WTC11 (cell line): ENCODE measurements around the gene DNAH11. TPM values are rescaled to one million over a fixed set of nuclear protein-coding genes. Genes with fewer than 3 reads are reported as not detected.

ENCODE experiments used
- ATAC-seq: fragments of 200-7000 bp; cut with Tn5 transposase; 2 replicates; pipeline ENCODE4 v1.10.0; 2021; ENCODE audit warnings: mild to moderate bottlenecking, moderate library complexity
- CTCF ChIA-PET: fragments of 300-600 bp; sonication (Branson Sonifier 250); formaldehyde crosslinking; loops from one replicate; lab custom pipeline; 2021; ENCODE audit warnings: antibody characterized with exemption; lab: Charles Lee
- POLR2A ChIA-PET: fragments of 350-600 bp; sonication (Branson Sonifier 250); formaldehyde crosslinking; loops from one replicate; lab custom pipeline; 2021; ENCODE audit warnings: antibody characterized with exemption; lab: Charles Lee
- DNase-seq: peaks from one replicate; pipeline ENCODE4 v3.0.0; 2021; ENCODE audit warnings: low spot score
- H3K27ac Mint-ChIP-seq: 2 replicates; pipeline ENCODE4 v1.8.0; 2021; ENCODE audit warnings: mixed read lengths
- H3K27me3 Mint-ChIP-seq: 2 replicates; pipeline ENCODE4 v1.8.0; 2021; ENCODE audit warnings: low read depth, mild to moderate bottlenecking, moderate library complexity, mixed read lengths
- H3K36me3 Mint-ChIP-seq: 2 replicates; pipeline ENCODE4 v1.8.0; 2021; ENCODE audit warnings: mixed read lengths
- H3K4me1 Mint-ChIP-seq: 2 replicates; pipeline ENCODE4 v1.8.0; 2022; ENCODE audit warnings: mixed read lengths
- H3K4me3 Mint-ChIP-seq: 2 replicates; pipeline ENCODE4 v1.8.0; 2021; ENCODE audit warnings: mild to moderate bottlenecking, moderate library complexity, mixed read lengths
- H3K9me3 Mint-ChIP-seq: 2 replicates; pipeline ENCODE4 v1.8.0; 2021; ENCODE audit warnings: mixed read lengths
- AFF4 ChIP-seq: sonication (generic); formaldehyde crosslinking; IDR thresholded peaks from 2 replicates; pipeline ENCODE4 v1.8.1; 2023; ENCODE audit warnings: mild to moderate bottlenecking, missing genetic modification reagents, borderline replicate concordance
- AR ChIP-seq: fragments of 250-450 bp; sonication (Bioruptor Pico); IDR thresholded peaks from 2 replicates; pipeline ENCODE4 v1.9.0; 2021; ENCODE audit warnings: mild to moderate bottlenecking
- ATF1 ChIP-seq: sonication (generic); formaldehyde crosslinking; IDR thresholded peaks from 2 replicates; pipeline ENCODE4 v1.8.1; 2023; ENCODE audit warnings: mild to moderate bottlenecking, moderate library complexity, missing genetic modification reagents
- E2F5 ChIP-seq: sonication (generic); formaldehyde crosslinking; IDR thresholded peaks from 2 replicates; pipeline ENCODE4 v1.8.1; 2022; ENCODE audit warnings: mild to moderate bottlenecking, moderate library complexity, missing genetic modification reagents
- ELF4 ChIP-seq: sonication (generic); formaldehyde crosslinking; IDR thresholded peaks from 2 replicates; pipeline ENCODE4 v1.8.1; 2022; ENCODE audit warnings: low read depth, mild to moderate bottlenecking, moderate library complexity, missing genetic modification reagents
- IRF2 ChIP-seq: sonication (generic); formaldehyde crosslinking; IDR thresholded peaks from 2 replicates; pipeline ENCODE4 v1.8.0; 2022; ENCODE audit warnings: low read depth, missing genetic modification reagents, borderline replicate concordance
- MAX ChIP-seq: sonication (generic); formaldehyde crosslinking; IDR thresholded peaks from 2 replicates; pipeline ENCODE4 v1.8.0; 2022; ENCODE audit warnings: mild to moderate bottlenecking, missing genetic modification reagents
- MXD4 ChIP-seq: fragments of 250-450 bp; sonication (Bioruptor Pico); IDR thresholded peaks from 2 replicates; pipeline ENCODE4 v1.8.0; 2021; ENCODE audit warnings: mild to moderate bottlenecking, moderate library complexity, borderline replicate concordance
- NFE2L1 ChIP-seq: sonication (generic); formaldehyde crosslinking; IDR thresholded peaks from 2 replicates; pipeline ENCODE4 v1.8.1; 2023; ENCODE audit warnings: missing genetic modification reagents
- NR1H2 ChIP-seq: sonication (generic); formaldehyde crosslinking; IDR thresholded peaks from 2 replicates; pipeline ENCODE4 v1.9.0; 2021; ENCODE audit warnings: mild to moderate bottlenecking, moderate library complexity, missing genetic modification reagents
- SP1 ChIP-seq: sonication (generic); formaldehyde crosslinking; conservative IDR thresholded peaks from 2 replicates; pipeline ENCODE4 v1.8.1; 2022; ENCODE audit warnings: missing genetic modification reagents
- TCF7 ChIP-seq: sonication (generic); formaldehyde crosslinking; IDR thresholded peaks from 2 replicates; pipeline ENCODE4 v1.8.0; 2022; ENCODE audit warnings: mild to moderate bottlenecking, low read depth, missing genetic modification reagents, moderate library complexity
- ZMAT4 ChIP-seq: fragments of 250-450 bp; sonication (Bioruptor Pico); IDR thresholded peaks from 2 replicates; pipeline ENCODE4 v1.9.0; 2021; ENCODE audit warnings: mild to moderate bottlenecking
- ZNF232 ChIP-seq: sonication (generic); formaldehyde crosslinking; IDR thresholded peaks from 2 replicates; pipeline ENCODE4 v1.8.0; 2022; ENCODE audit warnings: mild to moderate bottlenecking, missing genetic modification reagents
- ZNF263 ChIP-seq: sonication (generic); formaldehyde crosslinking; IDR thresholded peaks from 2 replicates; pipeline ENCODE4 v1.8.1; 2022; ENCODE audit warnings: low read depth, mild to moderate bottlenecking, moderate library complexity, missing genetic modification reagents
- ZNF281 ChIP-seq: sonication (generic); formaldehyde crosslinking; IDR thresholded peaks from 2 replicates; pipeline ENCODE4 v1.8.0; 2023; ENCODE audit warnings: mild to moderate bottlenecking, missing genetic modification reagents
- ZNF317 ChIP-seq: sonication (generic); formaldehyde crosslinking; IDR thresholded peaks from 2 replicates; pipeline ENCODE4 v1.8.1; 2023; ENCODE audit warnings: low read depth, mild to moderate bottlenecking, moderate library complexity, missing genetic modification reagents, borderline replicate concordance
- ZNF396 ChIP-seq: fragments of 250-450 bp; sonication (Bioruptor Pico); IDR thresholded peaks from 2 replicates; pipeline ENCODE4 v1.8.0; 2021; ENCODE audit warnings: mild to moderate bottlenecking, moderate library complexity, borderline replicate concordance
- total RNA-seq: library from RNA; stranded (reverse); gene quantifications from 3 replicates; pipeline ENCODE4 v1.2.3, GENCODE V29; 2021
- TF ChIP-seq, protein P1 (sequence below): sonication (generic); formaldehyde crosslinking; IDR thresholded peaks from 2 replicates; pipeline ENCODE4 v1.8.0; 2022; ENCODE audit warnings: mild to moderate bottlenecking, missing genetic modification reagents
- TF ChIP-seq, protein P2 (sequence below): sonication (generic); formaldehyde crosslinking; IDR thresholded peaks from 2 replicates; pipeline ENCODE4 v1.8.0; 2022; ENCODE audit warnings: mild to moderate bottlenecking, missing genetic modification reagents
- TF ChIP-seq, protein P3 (sequence below): fragments of 200-600 bp; IDR thresholded peaks from 2 replicates; pipeline ENCODE4 v1.8.0; 2022; ENCODE audit warnings: antibody characterized with exemption

DNAH11 gene
- total RNA-seq, 1 experiment from 2014 or later, result 6.4 TPM

- H3K4me3 Mint-ChIP-seq, result peak within 1 kb of the TSS; percentile 84
- POLR2A ChIA-PET, result interaction anchor here (0.7 to 1.4 kb wide), 12 partner anchors 9 to 685 kb away, joined by 3 to 7 read pairs (median 4); no protein-coding TSS in a partner anchor
- CTCF ChIA-PET, result interaction anchor here (0.5 to 2.2 kb wide), 6 partner anchors 8 to 691 kb away, joined by 3 to 16 read pairs (median 3); no protein-coding TSS in a partner anchor
- H3K27me3 Mint-ChIP-seq, result no peaks in the 10 kb centered on the region
- H3K27ac Mint-ChIP-seq, result peak within 1 kb of the TSS; percentile 94
- H3K9me3 Mint-ChIP-seq, result no peaks in the 10 kb centered on the region
- peaks cover 52% of the 10 kb centered on the region for H3K4me1 Mint-ChIP-seq
- peak; percentile 84 for DNase-seq
- ATAC-seq, result peak; percentile 79
- H3K36me3 Mint-ChIP-seq, result no peaks in the 10 kb centered on the region
- TF ChIP-seq MXD4 (no peak), ZMAT4 (CRISPR knock-in tag) (no peak), NFE2L1 (0 out of 2 replicates have a peak, but pooled peaks have one; percentile 4), ZNF281 (CRISPR knock-in tag) (0 out of 2 replicates have a peak, but pooled peaks have one; percentile 51), NR1H2 (CRISPR knock-in tag) (no peak), ZNF317 (CRISPR knock-in tag) (no peak), ZNF396 (CRISPR knock-in tag) (no peak), SP1 (peak; percentile 62; the same call in 1 of the 2 replicates), MAX (CRISPR knock-in tag) (peak; percentile 88), ZNF232 (CRISPR knock-in tag) (no peak; the same call in 1 of the 2 replicates), ZNF263 (CRISPR knock-in tag) (no peak), ELF4 (no peak), AR (CRISPR knock-in tag) (no peak), IRF2 (no peak), ATF1 (CRISPR knock-in tag) (no peak), TCF7 (no peak), AFF4 (peak; percentile 86; the same call in 1 of the 2 replicates), E2F5 (CRISPR knock-in tag) (peak; percentile 79)
- TF ChIP-seq, protein P1, sequence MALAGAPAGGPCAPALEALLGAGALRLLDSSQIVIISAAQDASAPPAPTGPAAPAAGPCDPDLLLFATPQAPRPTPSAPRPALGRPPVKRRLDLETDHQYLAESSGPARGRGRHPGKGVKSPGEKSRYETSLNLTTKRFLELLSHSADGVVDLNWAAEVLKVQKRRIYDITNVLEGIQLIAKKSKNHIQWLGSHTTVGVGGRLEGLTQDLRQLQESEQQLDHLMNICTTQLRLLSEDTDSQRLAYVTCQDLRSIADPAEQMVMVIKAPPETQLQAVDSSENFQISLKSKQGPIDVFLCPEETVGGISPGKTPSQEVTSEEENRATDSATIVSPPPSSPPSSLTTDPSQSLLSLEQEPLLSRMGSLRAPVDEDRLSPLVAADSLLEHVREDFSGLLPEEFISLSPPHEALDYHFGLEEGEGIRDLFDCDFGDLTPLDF (CRISPR knock-in tag), result no peak
- TF ChIP-seq, protein P2, sequence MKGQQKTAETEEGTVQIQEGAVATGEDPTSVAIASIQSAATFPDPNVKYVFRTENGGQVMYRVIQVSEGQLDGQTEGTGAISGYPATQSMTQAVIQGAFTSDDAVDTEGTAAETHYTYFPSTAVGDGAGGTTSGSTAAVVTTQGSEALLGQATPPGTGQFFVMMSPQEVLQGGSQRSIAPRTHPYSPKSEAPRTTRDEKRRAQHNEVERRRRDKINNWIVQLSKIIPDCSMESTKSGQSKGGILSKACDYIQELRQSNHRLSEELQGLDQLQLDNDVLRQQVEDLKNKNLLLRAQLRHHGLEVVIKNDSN, result peak; percentile 62; the same call in 1 of the 2 replicates
- TF ChIP-seq, protein P3, sequence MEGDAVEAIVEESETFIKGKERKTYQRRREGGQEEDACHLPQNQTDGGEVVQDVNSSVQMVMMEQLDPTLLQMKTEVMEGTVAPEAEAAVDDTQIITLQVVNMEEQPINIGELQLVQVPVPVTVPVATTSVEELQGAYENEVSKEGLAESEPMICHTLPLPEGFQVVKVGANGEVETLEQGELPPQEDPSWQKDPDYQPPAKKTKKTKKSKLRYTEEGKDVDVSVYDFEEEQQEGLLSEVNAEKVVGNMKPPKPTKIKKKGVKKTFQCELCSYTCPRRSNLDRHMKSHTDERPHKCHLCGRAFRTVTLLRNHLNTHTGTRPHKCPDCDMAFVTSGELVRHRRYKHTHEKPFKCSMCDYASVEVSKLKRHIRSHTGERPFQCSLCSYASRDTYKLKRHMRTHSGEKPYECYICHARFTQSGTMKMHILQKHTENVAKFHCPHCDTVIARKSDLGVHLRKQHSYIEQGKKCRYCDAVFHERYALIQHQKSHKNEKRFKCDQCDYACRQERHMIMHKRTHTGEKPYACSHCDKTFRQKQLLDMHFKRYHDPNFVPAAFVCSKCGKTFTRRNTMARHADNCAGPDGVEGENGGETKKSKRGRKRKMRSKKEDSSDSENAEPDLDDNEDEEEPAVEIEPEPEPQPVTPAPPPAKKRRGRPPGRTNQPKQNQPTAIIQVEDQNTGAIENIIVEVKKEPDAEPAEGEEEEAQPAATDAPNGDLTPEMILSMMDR, result no peak
Observed at GRCh38 chr7:21945454-21946221, 402.8 kb downstream of the DNAH11 start, which contains the start of gene CDCA7L. Gene CDCA7L, minus strand, starts transcription at chr7:21945899. Its CDS starts 95 bp downstream, at chr7:21945804.
